ENCODE results near the gene YAF2.

The YAF2 gene

GRCh38 chr12:42204819-42205218 lies 33.2 kb downstream of the YAF2 start:
- DNase-seq (ENCODE audit: low spot score), result no peak
- TF ChIP-seq CTCF (IDR thresholded peaks at IDR 0.05; ENCODE audit: borderline replicate concordance, control extremely low read depth, extremely low read depth, insufficient read depth, missing control alignments), result no peak
- in situ Hi-C loops (cut with MboI; ENCODE audit: low sequenced_read_pairs, unreplicated experiment), result no loop called here

GRCh38 chr12:42204362-42204761 lies 33.7 kb downstream of the YAF2 start:
- in situ Hi-C loops (cut with MboI; ENCODE audit: low sequenced_read_pairs, unreplicated experiment), result no loop called here
- DNase-seq (ENCODE audit: low spot score), result no peak
- no peak for TF ChIP-seq CTCF (IDR thresholded peaks at IDR 0.05; ENCODE audit: borderline replicate concordance, control extremely low read depth, extremely low read depth, insufficient read depth, missing control alignments)

- in situ Hi-C loops (cut with MboI; ENCODE audit: low sequenced_read_pairs, unreplicated experiment), result no loop called here
- DNase-seq (ENCODE audit: low spot score), result no peak
- no peak for TF ChIP-seq CTCF (IDR thresholded peaks at IDR 0.05; ENCODE audit: borderline replicate concordance, control extremely low read depth, extremely low read depth, insufficient read depth, missing control alignments)
Measured at GRCh38 chr12:42201063-42201462, 37.0 kb downstream of the YAF2 start.

- no peak for TF ChIP-seq CTCF (IDR thresholded peaks at IDR 0.05; ENCODE audit: borderline replicate concordance, control extremely low read depth, extremely low read depth, insufficient read depth, missing control alignments)
- in situ Hi-C loops (cut with MboI; ENCODE audit: low sequenced_read_pairs, unreplicated experiment), result no loop called here
- DNase-seq (ENCODE audit: low spot score), result no peak
Measured at GRCh38 chr12:42199007-42199406, 39.0 kb downstream of the YAF2 start.

GRCh38 chr12:42196723-42197603 lies 41.1 kb downstream of the YAF2 start:
- no peak for DNase-seq (ENCODE audit: low spot score)
- in situ Hi-C loops (cut with MboI; ENCODE audit: low sequenced_read_pairs, unreplicated experiment), result no loop called here

GRCh38 chr12:42192686-42193085 lies 45.4 kb downstream of the YAF2 start:
- DNase-seq (ENCODE audit: low spot score), result no peak
- in situ Hi-C loops (cut with MboI; ENCODE audit: low sequenced_read_pairs, unreplicated experiment), result no loop called here
- no peak for TF ChIP-seq CTCF (IDR thresholded peaks at IDR 0.05; ENCODE audit: borderline replicate concordance, control extremely low read depth, extremely low read depth, insufficient read depth, missing control alignments)

More at GRCh38 chr12:42196723-42197603, 41.1 kb downstream of the YAF2 start:
- no peak for TF ChIP-seq CTCF (IDR thresholded peaks at IDR 0.05; ENCODE audit: borderline replicate concordance, control extremely low read depth, extremely low read depth, insufficient read depth, missing control alignments)
